Astrocyte (in vitro differentiated cells and primary cell): ENCODE results near the gene DYNLRB1. TPM values are rescaled to one million over a fixed set of nuclear protein-coding genes. Genes with fewer than 3 reads are reported as not detected.
A peak's percentile ranks its signal among the peaks of the same experiment; 100 is the strongest.
"Not testable (repeated sequence)": the region's sequence is repeated elsewhere in the genome, so short reads cannot be mapped to it uniquely, and the experiment has no call there.

Experiments used
- DNase-seq: peaks from one replicate; pipeline ENCODE4 v3.0.0-alpha.2; 2010; ENCODE audit warnings: low read depth
- FAIRE-seq: peaks from 2 replicates; lab custom pipeline; 2011; peaks lifted over from hg19 to GRCh38; lab: Jason Lieb, UNC
- H2AFZ ChIP-seq: 2 replicates; pipeline ENCODE4 v1.6.0; 2012; ENCODE audit warnings: low read depth, low read length, inconsistent platforms
- H3K27ac ChIP-seq: 2 replicates; pipeline ENCODE4 v1.5.1; 2011; ENCODE audit warnings: low read depth, low read length, inconsistent platforms
- H3K27me3 ChIP-seq: 2 replicates; pipeline ENCODE4 v1.6.0; 2011; ENCODE audit warnings: low read length, inconsistent platforms; ENCODE audit not compliant: insufficient read depth
- H3K36me3 ChIP-seq: 2 replicates; pipeline ENCODE4 v1.5.1; 2011; ENCODE audit warnings: low read length, inconsistent platforms; ENCODE audit not compliant: insufficient read depth
- H3K4me1 ChIP-seq: 2 replicates; pipeline ENCODE4 v1.5.1; 2011; ENCODE audit warnings: low read length, inconsistent platforms; ENCODE audit not compliant: insufficient read depth
- H3K4me2 ChIP-seq: 2 replicates; pipeline ENCODE4 v1.6.0; 2012; ENCODE audit warnings: low read length, inconsistent platforms
- H3K4me3 ChIP-seq: 2 replicates; pipeline ENCODE4 v1.5.1; 2011; ENCODE audit warnings: low read depth, mild to moderate bottlenecking, low read length, inconsistent platforms; ENCODE audit not compliant: insufficient read depth
- H3K79me2 ChIP-seq: 2 replicates; pipeline ENCODE4 v1.6.0; 2012; ENCODE audit warnings: mild to moderate bottlenecking, low read length, inconsistent platforms; ENCODE audit not compliant: insufficient read depth
- H3K9ac ChIP-seq: 2 replicates; pipeline ENCODE4 v1.6.0; 2012; ENCODE audit warnings: mild to moderate bottlenecking, low read length, inconsistent platforms
- H3K9me3 ChIP-seq: 2 replicates; pipeline ENCODE4 v1.5.1; 2012; ENCODE audit warnings: low read depth, mild to moderate bottlenecking, low read length, inconsistent platforms; ENCODE audit not compliant: insufficient read depth
- H4K20me1 ChIP-seq: 2 replicates; pipeline ENCODE4 v1.6.0; 2012; ENCODE audit warnings: low read length, inconsistent platforms; ENCODE audit not compliant: insufficient read depth
- H3K27ac Mint-ChIP-seq: one replicate; pipeline ENCODE4 v1.8.0; 2021; ENCODE audit warnings: mild to moderate bottlenecking, mixed read lengths; ENCODE audit not compliant: unreplicated experiment
- H3K27me3 Mint-ChIP-seq: one replicate; pipeline ENCODE4 v1.8.0; 2021; ENCODE audit warnings: low read depth, mixed read lengths; ENCODE audit not compliant: unreplicated experiment
- H3K36me3 Mint-ChIP-seq: one replicate; pipeline ENCODE4 v1.8.0; 2021; ENCODE audit warnings: low read depth, mixed read lengths; ENCODE audit not compliant: unreplicated experiment
- H3K4me1 Mint-ChIP-seq: one replicate; pipeline ENCODE4 v1.8.0; 2021; ENCODE audit warnings: low read depth, mixed read lengths; ENCODE audit not compliant: unreplicated experiment
- H3K4me3 Mint-ChIP-seq: one replicate; pipeline ENCODE4 v1.8.0; 2021; ENCODE audit warnings: mild to moderate bottlenecking, moderate library complexity, mixed read lengths; ENCODE audit not compliant: unreplicated experiment
- H3K9me3 Mint-ChIP-seq: one replicate; pipeline ENCODE4 v1.8.0; 2021; ENCODE audit warnings: mild to moderate bottlenecking, mixed read lengths; ENCODE audit not compliant: unreplicated experiment
- EZH2 ChIP-seq: IDR thresholded peaks from 2 replicates; pipeline ENCODE4 v1.6.1; 2012; ENCODE audit warnings: mild to moderate bottlenecking, low read length, inconsistent platforms; ENCODE audit not compliant: insufficient read depth
- total RNA-seq: library from RNA; stranded (reverse); gene quantifications from 2 replicates; pipeline ENCODE4 v1.2.1, GENCODE V29; 2021
- TF ChIP-seq, protein P1 (sequence below): IDR thresholded peaks from 2 replicates; pipeline ENCODE4 v1.5.1; 2011; ENCODE audit warnings: low read depth, mild to moderate bottlenecking, inconsistent platforms, low read length, moderate library complexity; ENCODE audit not compliant: insufficient read depth

DYNLRB1 gene
- total RNA-seq, 1 donor from 2014 or later: 118 TPM

DNA sequence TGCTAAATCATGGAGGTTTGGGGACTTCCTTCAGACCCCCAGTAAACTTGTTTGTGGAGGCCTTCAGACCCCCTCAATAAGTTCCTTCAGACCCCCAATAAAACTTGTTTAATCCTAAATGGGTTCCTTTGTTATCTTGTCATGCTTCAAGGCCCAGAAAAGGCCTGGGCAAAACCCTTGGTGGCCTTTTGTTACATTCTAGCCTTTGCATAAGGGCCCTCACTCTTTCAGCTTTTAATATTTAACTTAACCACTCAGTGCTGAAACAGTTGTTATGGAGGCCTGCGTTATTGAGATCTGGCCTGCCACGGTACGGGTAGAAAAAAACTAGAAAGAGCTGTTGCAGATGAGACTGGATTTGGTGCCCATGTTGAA is 4.3 kb upstream of the DYNLRB1 start:
- H4K20me1 ChIP-seq: peaks cover 13% of the 10 kb centered on the region
- peaks cover 21% of the 10 kb centered on the region for H3K36me3 ChIP-seq
- H3K27me3 Mint-ChIP-seq: no peaks in the 10 kb centered on the region
- H3K4me2 ChIP-seq: no peak overlapping the region
- no peak overlapping the region for H3K27ac ChIP-seq
- H3K27ac Mint-ChIP-seq: no peak overlapping the region
- FAIRE-seq (no peak), DNase-seq (no peak)
- H3K9ac ChIP-seq: no peak overlapping the region
- H3K27me3 ChIP-seq: no peaks in the 10 kb centered on the region
- no peak for TF ChIP-seq EZH2
- TF ChIP-seq, protein P1, sequence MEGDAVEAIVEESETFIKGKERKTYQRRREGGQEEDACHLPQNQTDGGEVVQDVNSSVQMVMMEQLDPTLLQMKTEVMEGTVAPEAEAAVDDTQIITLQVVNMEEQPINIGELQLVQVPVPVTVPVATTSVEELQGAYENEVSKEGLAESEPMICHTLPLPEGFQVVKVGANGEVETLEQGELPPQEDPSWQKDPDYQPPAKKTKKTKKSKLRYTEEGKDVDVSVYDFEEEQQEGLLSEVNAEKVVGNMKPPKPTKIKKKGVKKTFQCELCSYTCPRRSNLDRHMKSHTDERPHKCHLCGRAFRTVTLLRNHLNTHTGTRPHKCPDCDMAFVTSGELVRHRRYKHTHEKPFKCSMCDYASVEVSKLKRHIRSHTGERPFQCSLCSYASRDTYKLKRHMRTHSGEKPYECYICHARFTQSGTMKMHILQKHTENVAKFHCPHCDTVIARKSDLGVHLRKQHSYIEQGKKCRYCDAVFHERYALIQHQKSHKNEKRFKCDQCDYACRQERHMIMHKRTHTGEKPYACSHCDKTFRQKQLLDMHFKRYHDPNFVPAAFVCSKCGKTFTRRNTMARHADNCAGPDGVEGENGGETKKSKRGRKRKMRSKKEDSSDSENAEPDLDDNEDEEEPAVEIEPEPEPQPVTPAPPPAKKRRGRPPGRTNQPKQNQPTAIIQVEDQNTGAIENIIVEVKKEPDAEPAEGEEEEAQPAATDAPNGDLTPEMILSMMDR: no peak
- H3K36me3 Mint-ChIP-seq: peaks cover 15% of the 10 kb centered on the region
- H2AFZ ChIP-seq: no peak overlapping the region
- H3K9me3 Mint-ChIP-seq: no peaks in the 10 kb centered on the region
- no peaks in the 10 kb centered on the region for H3K9me3 ChIP-seq
- H3K79me2 ChIP-seq: peaks cover 4% of the 10 kb centered on the region
- no peak overlapping the region for H3K4me3 Mint-ChIP-seq
- H3K4me1 ChIP-seq: peaks cover 14% of the 10 kb centered on the region
- no peak overlapping the region for H3K4me3 ChIP-seq
- H3K4me1 Mint-ChIP-seq: peaks cover 10% of the 10 kb centered on the region

DNA sequence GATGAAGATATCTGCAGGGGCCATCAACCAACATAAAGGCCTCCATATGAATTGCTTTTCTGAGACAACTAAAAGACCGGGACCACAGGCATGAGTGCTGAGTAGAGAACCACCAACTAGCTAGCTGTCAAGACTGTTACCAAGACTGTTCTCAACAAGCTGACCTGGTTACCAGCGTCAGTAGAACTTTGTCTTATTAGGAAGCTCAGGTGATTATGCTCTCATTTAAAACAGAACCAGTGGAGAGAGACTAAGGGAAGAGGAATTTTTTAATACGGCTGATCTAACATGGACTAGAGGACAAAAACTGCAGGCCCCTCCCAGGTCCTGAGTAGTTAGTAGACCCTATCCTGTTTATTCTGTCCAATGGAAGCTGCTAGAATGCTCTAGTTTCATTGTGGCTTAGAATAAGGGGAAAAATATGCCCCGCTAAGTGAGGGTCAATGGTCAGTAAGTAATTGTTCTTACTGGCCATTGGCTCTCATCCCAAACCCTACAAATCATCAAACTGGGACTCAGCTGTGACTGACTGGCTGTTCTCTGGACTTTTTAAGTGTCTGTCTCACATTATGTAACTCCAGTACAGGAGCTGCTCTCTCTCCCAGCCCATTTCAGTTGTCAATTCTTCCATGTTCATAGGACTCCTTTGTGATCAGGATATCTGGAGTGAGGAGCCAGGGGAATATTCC is 3.8 kb upstream of the DYNLRB1 start:
- no peak overlapping the region for H3K4me3 Mint-ChIP-seq
- no peaks in the 10 kb centered on the region for H3K27me3 Mint-ChIP-seq
- H3K4me3 ChIP-seq: no peak overlapping the region
- H3K36me3 ChIP-seq: peaks cover 21% of the 10 kb centered on the region
- no peaks in the 10 kb centered on the region for H3K27me3 ChIP-seq
- H2AFZ ChIP-seq: no peak overlapping the region
- H3K9me3 ChIP-seq: no peaks in the 10 kb centered on the region
- TF ChIP-seq EZH2: no peak
- TF ChIP-seq, protein P1: no peak
- no peak for FAIRE-seq
- H3K4me1 ChIP-seq: peaks cover 18% of the 10 kb centered on the region
- H3K4me2 ChIP-seq: no peak overlapping the region
- peaks cover 10% of the 10 kb centered on the region for H3K4me1 Mint-ChIP-seq
- H3K9me3 Mint-ChIP-seq: no peaks in the 10 kb centered on the region
- no peak overlapping the region for H3K27ac ChIP-seq
- H3K9ac ChIP-seq: no peak overlapping the region
- DNase-seq: peak; percentile 22
- no peak overlapping the region for H3K27ac Mint-ChIP-seq
- H3K79me2 ChIP-seq: peaks cover 10% of the 10 kb centered on the region
- peaks cover 15% of the 10 kb centered on the region for H3K36me3 Mint-ChIP-seq
- H4K20me1 ChIP-seq: peaks cover 10% of the 10 kb centered on the region

DNA sequence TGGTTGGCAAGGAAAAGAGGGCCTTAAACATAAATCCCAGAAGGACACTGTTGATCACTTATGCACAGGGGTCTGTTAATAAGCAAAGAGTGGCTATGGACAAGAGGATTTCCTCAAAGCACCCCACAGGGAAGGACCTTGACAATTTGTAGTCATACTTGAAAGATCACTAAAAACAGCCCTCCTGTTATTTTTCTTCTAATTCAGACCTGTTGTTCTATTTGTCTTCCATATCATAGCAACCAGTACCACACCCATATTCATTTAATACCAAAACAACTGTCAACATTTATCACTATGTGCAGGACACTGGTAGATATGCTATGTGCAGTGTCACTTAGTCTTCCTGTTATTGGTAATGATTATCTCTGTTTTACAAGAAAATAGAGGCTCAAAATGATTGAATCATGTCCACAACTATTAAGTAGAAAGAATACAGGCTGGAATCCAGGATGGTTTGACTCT is 3.2 kb upstream of the DYNLRB1 start:
- H3K9me3 ChIP-seq: no peaks in the 10 kb centered on the region
- Mint-ChIP-seq H3K4me3 (no peak overlapping the region), H3K36me3 (peaks cover 13% of the 10 kb centered on the region), H3K9me3 (no peaks in the 10 kb centered on the region), H3K27ac (no peak overlapping the region), H3K27me3 (no peaks in the 10 kb centered on the region), H3K4me1 (peaks cover 10% of the 10 kb centered on the region)
- H3K4me2 ChIP-seq: no peak overlapping the region
- H3K27me3 ChIP-seq: no peaks in the 10 kb centered on the region
- no peak overlapping the region for H3K4me3 ChIP-seq
- peaks cover 16% of the 10 kb centered on the region for H3K36me3 ChIP-seq
- no peak overlapping the region for H3K9ac ChIP-seq
- DNase-seq (no peak), FAIRE-seq (no peak)
- TF ChIP-seq, protein P1: no peak
- TF ChIP-seq EZH2: no peak
- no peak overlapping the region for H3K27ac ChIP-seq
- H4K20me1 ChIP-seq: peaks cover 14% of the 10 kb centered on the region
- no peak overlapping the region for H2AFZ ChIP-seq
- H3K4me1 ChIP-seq: peaks cover 19% of the 10 kb centered on the region
- peaks cover 16% of the 10 kb centered on the region for H3K79me2 ChIP-seq

DNA sequence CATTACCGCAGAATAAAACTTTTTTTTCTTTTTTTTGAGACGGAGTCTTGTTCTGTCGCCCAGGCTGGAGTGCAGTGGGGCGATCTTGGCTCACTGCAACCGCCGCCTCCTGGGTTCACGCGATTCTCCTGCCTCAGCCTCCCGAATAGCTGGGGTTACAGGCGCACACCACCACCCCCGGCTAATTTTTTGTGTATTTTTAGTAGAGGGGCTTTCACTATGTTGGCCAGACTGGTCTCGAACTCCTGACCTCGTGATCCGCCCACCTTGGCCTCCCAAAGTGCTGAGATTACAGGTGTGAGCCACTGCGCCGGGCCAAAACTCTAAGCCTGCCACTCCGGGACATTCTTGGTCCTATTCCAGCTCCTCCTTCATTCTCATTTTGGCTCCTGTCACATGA is 2.2 kb upstream of the DYNLRB1 start:
- H3K9me3 Mint-ChIP-seq, FAIRE-seq, H3K9me3 ChIP-seq, H3K4me3 Mint-ChIP-seq, H3K27ac Mint-ChIP-seq, H3K4me3 ChIP-seq, H3K27ac ChIP-seq, H3K27me3 Mint-ChIP-seq, H3K36me3 ChIP-seq, H3K4me2 ChIP-seq, H3K9ac ChIP-seq, H3K27me3 ChIP-seq, H2AFZ ChIP-seq, DNase-seq: not testable (repeated sequence)
- Histone ChIP-seq H3K4me1 (peaks cover 19% of the 10 kb centered on the region), H3K79me2 (peaks cover 26% of the 10 kb centered on the region), H4K20me1 (peaks cover 24% of the 10 kb centered on the region)
- peaks cover 10% of the 10 kb centered on the region for H3K4me1 Mint-ChIP-seq
- peaks cover 14% of the 10 kb centered on the region for H3K36me3 Mint-ChIP-seq
